HUES64 (cell line): Measurements from ENCODE around the gene BCL11B.

Experiments used
- H3K27ac ChIP-seq: 2 replicates; pipeline ENCODE4 v1.7.0; 2013; ENCODE audit warnings: low read depth, low read length, inconsistent platforms
- H3K27me3 ChIP-seq: 2 replicates; pipeline ENCODE4 v1.6.1; 2013; ENCODE audit warnings: mild to moderate bottlenecking, low read length; ENCODE audit not compliant: insufficient read depth
- H3K36me3 ChIP-seq: 2 replicates; pipeline ENCODE4 v1.6.1; 2013; ENCODE audit warnings: mild to moderate bottlenecking, low read length; ENCODE audit not compliant: insufficient read depth
- H3K4me1 ChIP-seq: 2 replicates; pipeline ENCODE4 v1.6.1; 2013; ENCODE audit warnings: mild to moderate bottlenecking, low read length, moderate library complexity; ENCODE audit not compliant: insufficient read depth
- H3K4me3 ChIP-seq: 2 replicates; pipeline ENCODE4 v1.5.1; 2013; ENCODE audit warnings: mild to moderate bottlenecking, low read length, moderate library complexity
- H3K9ac ChIP-seq: 2 replicates; pipeline ENCODE4 v1.6.1; 2013; ENCODE audit warnings: mild to moderate bottlenecking, low read depth, low read length
- H3K9me3 ChIP-seq: 2 replicates; pipeline ENCODE4 v1.6.1; 2013; ENCODE audit warnings: low read depth, low read length; ENCODE audit not compliant: insufficient read depth
- WGBS: fragments of 150-250, 120-280 bp; methylation state at CpG from one replicate; pipeline ENCODE4 v1.1.7; 2013; ENCODE audit warnings: missing lambda C conversion rate; 5-methylcytosine and 5-hydroxymethylcytosine counted together

The BCL11B gene

GRCh38 chr14:99266181-99267178 lies 5.5 kb downstream of the BCL11B start:
- H3K9ac ChIP-seq, result no peak overlapping the region
- peak overlapping the region; percentile 31 for H3K4me3 ChIP-seq
- 23% methylated on average over 28 of the region's 31 CpGs for WGBS
- peaks cover 64% of the 10 kb centered on the region for H3K27me3 ChIP-seq
- H3K27ac ChIP-seq, result no peak overlapping the region
- H3K4me1 ChIP-seq, result peaks cover 61% of the 10 kb centered on the region
- no peaks in the 10 kb centered on the region for H3K9me3 ChIP-seq
- H3K36me3 ChIP-seq, result no peaks in the 10 kb centered on the region

GRCh38 chr14:99265571-99265970 lies 6.4 kb downstream of the BCL11B start:
- Histone ChIP-seq H3K9ac (no peak overlapping the region), H3K4me3 (no peak overlapping the region), H3K36me3 (no peaks in the 10 kb centered on the region), H3K4me1 (peaks cover 70% of the 10 kb centered on the region), H3K27ac (no peak overlapping the region), H3K27me3 (peaks cover 60% of the 10 kb centered on the region), H3K9me3 (no peaks in the 10 kb centered on the region)
- 88% methylated on average over 10 of the region's 10 CpGs for WGBS

GRCh38 chr14:99264691-99265450 lies 7.1 kb downstream of the BCL11B start:
- H3K4me1 ChIP-seq, result peaks cover 77% of the 10 kb centered on the region

GRCh38 chr14:99263564-99264330 lies 8.2 kb downstream of the BCL11B start:
- no peaks in the 10 kb centered on the region for H3K9me3 ChIP-seq
- H3K36me3 ChIP-seq, result no peaks in the 10 kb centered on the region
- peaks cover 45% of the 10 kb centered on the region for H3K27me3 ChIP-seq
- H3K4me1 ChIP-seq, result peaks cover 85% of the 10 kb centered on the region
- no peak overlapping the region; the same call in 1 of the 2 replicates for H3K9ac ChIP-seq
- no peak overlapping the region for H3K4me3 ChIP-seq
- no peak overlapping the region for H3K27ac ChIP-seq
- WGBS, result 68% methylated on average over 7 of the region's 8 CpGs

More at GRCh38 chr14:99264691-99265450, 7.1 kb downstream of the BCL11B start:
- Histone ChIP-seq H3K27ac (no peak overlapping the region), H3K27me3 (peaks cover 57% of the 10 kb centered on the region), H3K9me3 (no peaks in the 10 kb centered on the region), H3K4me3 (no peak overlapping the region), H3K36me3 (no peaks in the 10 kb centered on the region), H3K9ac (no peak overlapping the region)
- 80% methylated on average over 16 of the region's 17 CpGs for WGBS

GRCh38 chr14:99262977-99263448 lies 9.0 kb downstream of the BCL11B start:
- Histone ChIP-seq H3K27ac (no peak overlapping the region), H3K36me3 (no peaks in the 10 kb centered on the region), H3K4me3 (peak overlapping the region; percentile 30), H3K9ac (no peak overlapping the region; the same call in 1 of the 2 replicates), H3K27me3 (peaks cover 38% of the 10 kb centered on the region), H3K4me1 (peaks cover 85% of the 10 kb centered on the region), H3K9me3 (no peaks in the 10 kb centered on the region)
- 14% methylated on average over 11 of the region's 11 CpGs for WGBS

GRCh38 chr14:99261912-99262787 lies 9.8 kb downstream of the BCL11B start:
- no peaks in the 10 kb centered on the region for H3K9me3 ChIP-seq
- H3K4me1 ChIP-seq, result peaks cover 81% of the 10 kb centered on the region
- peaks cover 29% of the 10 kb centered on the region; the same call in 1 of the 2 replicates for H3K27me3 ChIP-seq
- H3K4me3 ChIP-seq, result peak overlapping the region; percentile 30
- WGBS, result 37% methylated on average over 24 of the region's 25 CpGs
- H3K9ac ChIP-seq, result no peak overlapping the region; the same call in 1 of the 2 replicates
- no peak overlapping the region for H3K27ac ChIP-seq
- no peaks in the 10 kb centered on the region for H3K36me3 ChIP-seq

- H3K27ac ChIP-seq, result peak overlapping the region; percentile 22; the same call in 1 of the 2 replicates
- no peak overlapping the region for H3K9ac ChIP-seq
- H3K4me1 ChIP-seq, result peaks cover 71% of the 10 kb centered on the region
- H3K27me3 ChIP-seq, result peaks cover 21% of the 10 kb centered on the region; the same call in 1 of the 2 replicates
- H3K9me3 ChIP-seq, result no peaks in the 10 kb centered on the region
- 68% methylated on average over 20 of the region's 20 CpGs for WGBS
- H3K4me3 ChIP-seq, result no peak overlapping the region
- H3K36me3 ChIP-seq, result no peaks in the 10 kb centered on the region; the same call in 1 of the 2 replicates
Measured at GRCh38 chr14:99260587-99261551, 11.1 kb downstream of the BCL11B start.

- no peaks in the 10 kb centered on the region for H3K9me3 ChIP-seq
- H3K36me3 ChIP-seq, result no peaks in the 10 kb centered on the region; the same call in 1 of the 2 replicates
Measured at GRCh38 chr14:99260116-99260515, 11.9 kb downstream of the BCL11B start.

More at GRCh38 chr14:99260116-99260515, 11.9 kb downstream of the BCL11B start:
- no peak overlapping the region for H3K9ac ChIP-seq
- H3K4me3 ChIP-seq, result no peak overlapping the region
- 94% methylated on average over 9 of the region's 9 CpGs for WGBS
- H3K4me1 ChIP-seq, result peaks cover 66% of the 10 kb centered on the region
- peaks cover 14% of the 10 kb centered on the region; the same call in 1 of the 2 replicates for H3K27me3 ChIP-seq
- no peak overlapping the region for H3K27ac ChIP-seq
